Measurements from ENCODE around the gene INHBA.

- no peak for TF ChIP-seq POLR2A (IDR thresholded peaks at IDR 0.05)
- no peak for TF ChIP-seq CTCF (IDR thresholded peaks at IDR 0.05)
Observed at GRCh38 chr7:41641665-41642014, 61.2 kb downstream of the INHBA start.
